CD14-positive monocyte (primary cell): ENCODE measurements around the gene IL26. TPM values are rescaled to one million over a fixed set of nuclear protein-coding genes. Genes with fewer than 3 reads are reported as not detected.

Experiments used
- DNase-seq, 3 donors: peaks; one replicate each; pipeline ENCODE4 v3.0.0-alpha.2; 2011 to 2022
- H2AFZ ChIP-seq: 2 replicates; pipeline ENCODE4 v1.6.0; 2012; ENCODE audit warnings: mild to moderate bottlenecking, low read depth, low read length, inconsistent platforms; ENCODE audit not compliant: insufficient read depth, poor library complexity, severe bottlenecking
- H3K27ac ChIP-seq, 2 donors: 1 replicate in 1 of 2; 2 replicates in 1 of 2; pipeline ENCODE4 v1.5.1; 2012 to 2013; ENCODE audit warnings: low read length in 2 of 2, control low read depth in 1 of 2, inconsistent platforms in 1 of 2, low read depth in 1 of 2, mild to moderate bottlenecking in 1 of 2
- H3K27me3 ChIP-seq, 2 donors: one replicate each; pipeline versions ENCODE4 v1.6.0 to v1.6.1; 2011 to 2013; ENCODE audit warnings: low read length in 2 of 2; ENCODE audit not compliant: control insufficient read depth in 2 of 2, insufficient read depth in 2 of 2
- H3K36me3 ChIP-seq, 2 donors: replicated peaks in 1 of 2; 1 replicate in 1 of 2; 2 replicates in 1 of 2; pipeline versions ENCODE4 v1.5.1 to v1.6.1; 2012 to 2013; ENCODE audit warnings: low read length in 2 of 2, control low read depth in 1 of 2, inconsistent platforms in 1 of 2, mild to moderate bottlenecking in 1 of 2; ENCODE audit not compliant: insufficient read depth in 2 of 2, control insufficient read depth in 1 of 2
- H3K4me1 ChIP-seq, 2 donors: 1 replicate in 1 of 2; 2 replicates in 1 of 2; pipeline versions ENCODE4 v1.5.1 to v1.6.1; 2012 to 2013; ENCODE audit warnings: low read length in 2 of 2, control low read depth in 1 of 2, inconsistent platforms in 1 of 2, mild to moderate bottlenecking in 1 of 2, moderate library complexity in 1 of 2; ENCODE audit not compliant: insufficient read depth in 2 of 2, control insufficient read depth in 1 of 2
- H3K4me2 ChIP-seq: replicated peaks from 2 replicates; pipeline ENCODE3; 2012; ENCODE audit warnings: low read length, moderate library complexity, mild to moderate bottlenecking; ENCODE audit not compliant: poor library complexity, severe bottlenecking; ENCODE audit errors: extremely low read depth
- H3K4me3 ChIP-seq, 3 experiments: fragments of 200-600 bp in 1 of 3; sonication (generic) in 1 of 3; replicated peaks in 1 of 3; 1 replicate in 2 of 3; 2 replicates in 1 of 3; pipeline ENCODE4 v1.5.1; 2011 to 2013; ENCODE audit warnings: low read length in 3 of 3, mild to moderate bottlenecking in 3 of 3, control low read depth in 2 of 3, low read depth in 2 of 3, inconsistent platforms in 1 of 3, moderate library complexity in 1 of 3
- H3K79me2 ChIP-seq: 2 replicates; pipeline ENCODE4 v1.6.0; 2012; ENCODE audit warnings: mild to moderate bottlenecking, control low read depth, inconsistent platforms, low read length, moderate library complexity; ENCODE audit not compliant: insufficient read depth
- H3K9ac ChIP-seq: 2 replicates; pipeline ENCODE4 v1.6.0; 2017; ENCODE audit warnings: low read length, mild to moderate bottlenecking; ENCODE audit not compliant: insufficient read depth, poor library complexity, severe bottlenecking
- H3K9me3 ChIP-seq, 2 donors: replicated peaks in 1 of 2; 1 replicate in 1 of 2; 2 replicates in 1 of 2; pipeline versions ENCODE4 v1.5.1 to v1.6.1; 2012 to 2013; ENCODE audit warnings: low read length in 2 of 2, control low read depth in 1 of 2; ENCODE audit not compliant: control insufficient read depth in 1 of 2, insufficient read depth in 1 of 2
- H4K20me1 ChIP-seq: 2 replicates; pipeline ENCODE4 v1.6.0; 2012; ENCODE audit warnings: mild to moderate bottlenecking, low read length, control low read depth, moderate library complexity; ENCODE audit not compliant: insufficient read depth
- H3K27ac Mint-ChIP-seq, 7 donors: one replicate each; pipeline ENCODE4 v1.8.0; 2020; ENCODE audit warnings: mild to moderate bottlenecking in 7 of 7, mixed read lengths in 7 of 7, moderate library complexity in 6 of 7, inconsistent platforms in 2 of 7
- H3K27me3 Mint-ChIP-seq, 3 donors: one replicate each; pipeline ENCODE4 v1.8.0; 2021 to 2022; ENCODE audit warnings: low read depth in 3 of 3, mild to moderate bottlenecking in 3 of 3, mixed read lengths in 3 of 3, moderate library complexity in 3 of 3, inconsistent platforms in 1 of 3
- H3K36me3 Mint-ChIP-seq, 2 donors: one replicate each; pipeline ENCODE4 v1.8.0; 2020; ENCODE audit warnings: mixed read lengths in 2 of 2, inconsistent platforms in 1 of 2, mild to moderate bottlenecking in 1 of 2
- H3K4me1 Mint-ChIP-seq: one replicate; pipeline ENCODE4 v1.8.0; 2020; ENCODE audit warnings: mild to moderate bottlenecking, mixed read lengths
- H3K4me3 Mint-ChIP-seq, 2 donors: one replicate each; pipeline ENCODE4 v1.8.0; 2020; ENCODE audit warnings: mild to moderate bottlenecking in 2 of 2, mixed read lengths in 2 of 2, moderate library complexity in 1 of 2
- H3K9me3 Mint-ChIP-seq, 7 donors: one replicate each; pipeline ENCODE4 v1.8.0; 2020 to 2022; ENCODE audit warnings: mixed read lengths in 7 of 7, mild to moderate bottlenecking in 6 of 7, moderate library complexity in 6 of 7, inconsistent platforms in 2 of 7
- CTCF ChIP-seq: fragments of 200-600 bp; IDR thresholded peaks from one replicate; pipeline ENCODE4 v1.8.0; 2022; ENCODE audit warnings: antibody characterized with exemption, mild to moderate bottlenecking
- WGBS: methylation state at CpG from one replicate; pipeline ENCODE4 v1.1.5; 2013; ENCODE audit warnings: missing lambda C conversion rate; ENCODE audit not compliant: insufficient coverage; 5-methylcytosine and 5-hydroxymethylcytosine counted together
- intact Hi-C, 2 donors: fragments of 100-400 bp; cut with micrococcal nuclease; formaldehyde crosslinking; loops; one replicate each; pipeline versions ENCODE4 v1.15.0 to v1.15.1; 2023
- polyA plus RNA-seq, 3 donors: library from polyadenylated mRNA; depleted of rRNA in 1 of 3; unstranded in 2 of 3; stranded (reverse) in 1 of 3; fragments of 300-500 nt in 2 of 3; fragments of >200 nt in 1 of 3; fragmentation: Illumina TruSeq in 2 of 3; gene quantifications; 1 replicate in 2 of 3; 2 replicates in 1 of 3; pipeline ENCODE4 v1.2.3, GENCODE V29; 2012 to 2021

IL26 gene
- polyA plus RNA-seq, 3 donors: not detected

- DNase-seq: no peak
- Histone ChIP-seq H3K4me1 (peaks cover 23 to 26% of the 10 kb centered on the region in 2 donors), H3K4me2 (no peak overlapping the region), H3K27ac (no peak overlapping the region), H4K20me1 (no peaks in the 10 kb centered on the region), H3K4me3 (no peak overlapping the region), H3K79me2 (no peaks in the 10 kb centered on the region), H2AFZ (no peak overlapping the region), H3K9me3 (no peaks in the 10 kb centered on the region), H3K9ac (no peak overlapping the region), H3K36me3 (no peaks in the 10 kb centered on the region), H3K27me3 (no peaks in the 10 kb centered on the region)
- H3K4me1 Mint-ChIP-seq: peaks cover 40% of the 10 kb centered on the region
- 50% methylated on average over 4 of the region's 6 CpGs for WGBS
- TF ChIP-seq CTCF: no peak
- peak overlapping the region in 2 of 7 donors; percentile 14 to 66 for H3K27ac Mint-ChIP-seq
- H3K36me3 Mint-ChIP-seq: no peaks in the 10 kb centered on the region
- peaks cover 0 to 2% (median 0%) of the 10 kb centered on the region in 3 donors for H3K27me3 Mint-ChIP-seq
- H3K9me3 Mint-ChIP-seq: peaks cover 0 to 2% (median 0%) of the 10 kb centered on the region in 7 donors
- intact Hi-C loops: no loop called here
- peak overlapping the region in 1 of 2 donors; percentile 28 for H3K4me3 Mint-ChIP-seq
Observed at GRCh38 chr12:68267892-68268396, 42.3 kb upstream of the IL26 start.

- H3K9me3 ChIP-seq: no peaks in the 10 kb centered on the region
- no CpG with 5 or more reads among the region's 2 CpGs for WGBS
- no peak overlapping the region for H3K4me3 Mint-ChIP-seq
Observed at GRCh38 chr12:68264857-68265256, 39.2 kb upstream of the IL26 start.

More at GRCh38 chr12:68264857-68265256, 39.2 kb upstream of the IL26 start:
- Mint-ChIP-seq H3K36me3 (no peaks in the 10 kb centered on the region), H3K4me1 (peaks cover 35% of the 10 kb centered on the region), H3K27me3 (peaks cover 2 to 5% (median 3%) of the 10 kb centered on the region in 3 donors), H3K9me3 (peaks cover 0 to 2% (median 0%) of the 10 kb centered on the region in 7 donors), H3K27ac (peak overlapping the region in 1 of 7 donors; percentile 47)
- H3K4me3 ChIP-seq: no peak overlapping the region
- DNase-seq: no peak
- no peak overlapping the region for H3K9ac ChIP-seq
- no peak overlapping the region for H3K27ac ChIP-seq
- no peak overlapping the region for H3K4me2 ChIP-seq
- H2AFZ ChIP-seq: no peak overlapping the region
- H3K4me1 ChIP-seq: peaks cover 23% of the 10 kb centered on the region in 2 donors
- intact Hi-C loops: no loop called here
- no peak for TF ChIP-seq CTCF
- H3K27me3 ChIP-seq: no peaks in the 10 kb centered on the region
- no peaks in the 10 kb centered on the region for H4K20me1 ChIP-seq
- no peaks in the 10 kb centered on the region for H3K79me2 ChIP-seq
- no peaks in the 10 kb centered on the region for H3K36me3 ChIP-seq
